Endothelial cell of umbilical vein (primary cell): Measurements from ENCODE around the gene PLD1. TPM values are rescaled to one million over a fixed set of nuclear protein-coding genes. Genes with fewer than 3 reads are reported as not detected.

Source experiments
- BruUV-seq: library from RNA; stranded (reverse); fragments of 400-500 nt; replicated peaks from 2 replicates; lab custom pipeline; 2021; lab: Mats Ljungman, UMichigan
- CTCF ChIA-PET: fragments of 300-600, 350-600 bp; sonication (Branson Sonifier 250); formaldehyde crosslinking; loops from one replicate; lab custom pipeline; 2021; ENCODE audit warnings: antibody characterized with exemption, inconsistent platforms; lab: Charles Lee
- POLR2A ChIA-PET: fragments of 300-600, 350-600 bp; sonication (Branson Sonifier 250); formaldehyde crosslinking; loops from one replicate; lab custom pipeline; 2021; ENCODE audit warnings: antibody characterized with exemption, inconsistent platforms; lab: Charles Lee
- DNase-seq: peaks from one replicate; pipeline ENCODE4 v3.0.0-alpha.2; 2011; ENCODE audit warnings: low read depth, low spot score
- FAIRE-seq: peaks from 2 replicates; lab custom pipeline; 2011; peaks lifted over from hg19 to GRCh38; lab: Jason Lieb, UNC
- H2AFZ ChIP-seq: 2 replicates; pipeline ENCODE4 v1.6.0; 2012; ENCODE audit warnings: low read depth, low read length, control low read depth, inconsistent platforms
- H3K27ac ChIP-seq: 2 replicates; pipeline ENCODE4 v1.5.1; 2011; ENCODE audit warnings: low read depth, mild to moderate bottlenecking, control low read depth, low read length, moderate library complexity; ENCODE audit not compliant: insufficient read depth
- H3K27me3 ChIP-seq, 2 experiments: 2 replicates each; pipeline versions ENCODE4 v1.6.0 to v1.6.1; 2011; ENCODE audit warnings: low read length in 2 of 2, mixed read lengths in 1 of 2; ENCODE audit not compliant: control insufficient read depth in 2 of 2, insufficient read depth in 2 of 2
- H3K36me3 ChIP-seq, 2 experiments: 2 replicates in 1 of 2; 3 replicates in 1 of 2; pipeline ENCODE4 v1.5.1; 2011; ENCODE audit warnings: low read length in 2 of 2, mild to moderate bottlenecking in 1 of 2, moderate library complexity in 1 of 2; ENCODE audit not compliant: control insufficient read depth in 2 of 2, insufficient read depth in 2 of 2; ENCODE audit errors: extremely low read depth in 1 of 2
- H3K4me1 ChIP-seq: 3 replicates; pipeline ENCODE4 v1.5.1; 2011; ENCODE audit warnings: mild to moderate bottlenecking, low read length; ENCODE audit not compliant: control insufficient read depth, insufficient read depth; ENCODE audit errors: extremely low read depth
- H3K4me2 ChIP-seq: 2 replicates; pipeline ENCODE4 v1.6.1; 2011; ENCODE audit warnings: low read length, control low read depth, mixed read lengths; ENCODE audit not compliant: insufficient read depth
- H3K4me3 ChIP-seq, 3 experiments: fragments of 200-600 bp in 1 of 3; sonication (generic), shearing (Covaris generic) in 1 of 3; replicated peaks in 1 of 3; 2 replicates each; pipeline ENCODE4 v1.5.1; 2011 to 2016; ENCODE audit warnings: control low read depth in 3 of 3, low read length in 3 of 3, mild to moderate bottlenecking in 2 of 3, inconsistent platforms in 1 of 3, low read depth in 1 of 3, moderate library complexity in 1 of 3; ENCODE audit not compliant: insufficient read depth in 1 of 3
- H3K79me2 ChIP-seq: 2 replicates; pipeline ENCODE4 v1.6.0; 2012; ENCODE audit warnings: low read length, inconsistent platforms; ENCODE audit not compliant: control insufficient read depth, insufficient read depth
- H3K9ac ChIP-seq: replicated peaks from 2 replicates; pipeline ENCODE3; 2011; ENCODE audit warnings: low read length, control low read depth; ENCODE audit not compliant: insufficient read depth; ENCODE audit errors: extremely low read depth
- H3K9me1 ChIP-seq: replicated peaks from 3 replicates; pipeline ENCODE4 v1.6.0; 2011; ENCODE audit warnings: mild to moderate bottlenecking, low read length; ENCODE audit not compliant: control insufficient read depth, insufficient read depth; ENCODE audit errors: extremely low read depth
- H3K9me3 ChIP-seq: replicated peaks from 2 replicates; pipeline ENCODE4 v1.5.1; 2012; ENCODE audit warnings: low read length, inconsistent platforms; ENCODE audit not compliant: control insufficient read depth, insufficient read depth
- H4K20me1 ChIP-seq: replicated peaks from 2 replicates; pipeline ENCODE3; 2011; ENCODE audit warnings: mild to moderate bottlenecking, low read length; ENCODE audit not compliant: control insufficient read depth, insufficient read depth; ENCODE audit errors: extremely low read depth
- EZH2 ChIP-seq: IDR thresholded peaks from 2 replicates; pipeline ENCODE4 v1.6.1; 2012; ENCODE audit warnings: borderline replicate concordance, low read depth, mild to moderate bottlenecking, moderate library complexity, low read length, inconsistent platforms; ENCODE audit not compliant: severe bottlenecking
- FOS ChIP-seq: IDR thresholded peaks from 2 replicates; pipeline ENCODE4 v1.6.1; 2011; ENCODE audit warnings: mild to moderate bottlenecking, low read length, moderate library complexity, borderline replicate concordance; ENCODE audit not compliant: insufficient read depth
- GATA2 ChIP-seq: IDR thresholded peaks from 2 replicates; pipeline ENCODE4 v1.7.0; 2011; ENCODE audit warnings: low read depth, mild to moderate bottlenecking, moderate library complexity, mixed read lengths, low read length; ENCODE audit not compliant: insufficient read length, insufficient read depth
- JUN ChIP-seq: IDR thresholded peaks from 2 replicates; pipeline ENCODE4 v1.6.1; 2011; ENCODE audit warnings: borderline replicate concordance, low read depth; ENCODE audit not compliant: insufficient read length, insufficient read depth
- MYC ChIP-seq: IDR thresholded peaks from one replicate; pipeline ENCODE4 v1.6.1; 2011; ENCODE audit warnings: mild to moderate bottlenecking, low read depth, low read length
- POLR2A ChIP-seq: IDR thresholded peaks from 2 replicates; pipeline ENCODE4 v1.6.1; 2012; ENCODE audit warnings: low read depth, mild to moderate bottlenecking, control low read depth, low read length
- POLR2AphosphoS5 ChIP-seq: IDR thresholded peaks from 2 replicates; pipeline ENCODE4 v1.6.1; 2012; ENCODE audit warnings: low read depth, mild to moderate bottlenecking, control low read depth, low read length, moderate library complexity; ENCODE audit not compliant: insufficient read depth
- dilution Hi-C: fragments of 300-500 bp; cut with MboI; formaldehyde crosslinking; loops from one replicate; pipeline ENCODE4 v1.15.0; 2019; ENCODE audit warnings: low sequenced_read_pairs; ENCODE audit not compliant: extremely low pct_ligation_motif_present
- intact Hi-C: fragments of 100-400 bp; cut with micrococcal nuclease; formaldehyde crosslinking; loops from one replicate; pipeline ENCODE4 v1.10.0; 2022
- polyA plus RNA-seq, 4 experiments: library from polyadenylated mRNA; depleted of rRNA in 3 of 4; stranded (reverse) in 3 of 4; unstranded in 1 of 4; fragments of >200 nt; gene quantifications; 2 replicates each; pipeline versions ENCODE4 v1.2.1 to v1.2.3, GENCODE V29; 2011 to 2012; ENCODE audit warnings: missing spikeins in 1 of 4
- total RNA-seq: library from RNA; stranded (reverse); gene quantifications from 2 replicates; pipeline ENCODE4 v1.2.3, GENCODE V29; 2021
- TF ChIP-seq, protein P1 (sequence below), 2 donors: IDR thresholded peaks; 1 replicate in 1 of 2; 2 replicates in 1 of 2; pipeline ENCODE4 v1.5.1; 2011; ENCODE audit warnings: low read length in 2 of 2, mild to moderate bottlenecking in 2 of 2, moderate library complexity in 2 of 2, control low read depth in 1 of 2, inconsistent platforms in 1 of 2, low read depth in 1 of 2; ENCODE audit not compliant: insufficient read depth in 1 of 2; ENCODE audit errors: extremely low read depth in 1 of 2
- TF ChIP-seq, protein P2 (sequence below): IDR thresholded peaks from 2 replicates; pipeline ENCODE4 v1.6.1; 2011; ENCODE audit not compliant: insufficient read depth, insufficient read length

Gene PLD1
- total and polyA plus RNA-seq, 2 donors (not counting 3 experiments of a cell fraction or from before 2014, with no cell fraction given): 42.0 to 108 TPM

DNA sequence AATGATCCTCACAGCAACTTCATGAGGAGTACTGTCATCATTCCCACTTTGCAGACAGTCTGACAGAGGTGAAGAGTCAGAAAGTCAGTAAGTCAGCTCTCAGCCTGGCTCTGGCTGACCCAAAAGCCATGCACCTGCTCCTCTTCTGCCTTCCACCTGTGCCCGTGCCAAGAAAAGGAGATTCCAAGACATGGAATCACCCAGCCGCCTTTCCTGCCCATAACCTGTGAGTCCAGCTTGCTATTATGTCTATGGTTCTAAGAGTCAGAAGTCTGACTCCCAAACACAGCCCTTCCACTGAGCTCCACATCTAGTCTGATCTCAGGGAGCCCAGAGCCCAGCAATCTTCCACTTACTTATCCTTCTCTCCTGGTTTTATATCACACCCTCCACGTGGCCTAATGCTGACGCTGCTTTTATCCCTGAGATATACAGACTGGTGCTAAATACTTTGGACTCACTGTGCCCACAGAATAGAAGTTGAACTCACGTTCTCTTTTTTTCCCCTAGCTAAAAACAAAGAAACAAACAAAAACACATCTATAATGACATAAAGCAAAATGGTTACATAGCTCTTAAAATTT, 66.0 kb downstream of the PLD1 start:
- H3K36me3 ChIP-seq: peaks cover 0 to 6% of the 10 kb centered on the region in 2 experiments
- peaks cover 3% of the 10 kb centered on the region for H3K4me1 ChIP-seq
- ChIA-PET CTCF (interaction anchor here (1.2 to 4.9 kb wide), 5 partner anchors 12 to 90 kb away, joined by 3 to 30 read pairs (median 4); no protein-coding TSS in a partner anchor), POLR2A (no interaction called here)
- dilution Hi-C loops (no loop called here), intact Hi-C loops (no loop called here)
- FAIRE-seq (no peak), DNase-seq (no peak)
- no peaks in the 10 kb centered on the region for H3K9me1 ChIP-seq
- H3K4me3 ChIP-seq: no peak overlapping the region
- H3K27ac ChIP-seq: no peak overlapping the region
- TF ChIP-seq POLR2AphosphoS5: no peak
- TF ChIP-seq FOS: no peak
- TF ChIP-seq, protein P1, sequence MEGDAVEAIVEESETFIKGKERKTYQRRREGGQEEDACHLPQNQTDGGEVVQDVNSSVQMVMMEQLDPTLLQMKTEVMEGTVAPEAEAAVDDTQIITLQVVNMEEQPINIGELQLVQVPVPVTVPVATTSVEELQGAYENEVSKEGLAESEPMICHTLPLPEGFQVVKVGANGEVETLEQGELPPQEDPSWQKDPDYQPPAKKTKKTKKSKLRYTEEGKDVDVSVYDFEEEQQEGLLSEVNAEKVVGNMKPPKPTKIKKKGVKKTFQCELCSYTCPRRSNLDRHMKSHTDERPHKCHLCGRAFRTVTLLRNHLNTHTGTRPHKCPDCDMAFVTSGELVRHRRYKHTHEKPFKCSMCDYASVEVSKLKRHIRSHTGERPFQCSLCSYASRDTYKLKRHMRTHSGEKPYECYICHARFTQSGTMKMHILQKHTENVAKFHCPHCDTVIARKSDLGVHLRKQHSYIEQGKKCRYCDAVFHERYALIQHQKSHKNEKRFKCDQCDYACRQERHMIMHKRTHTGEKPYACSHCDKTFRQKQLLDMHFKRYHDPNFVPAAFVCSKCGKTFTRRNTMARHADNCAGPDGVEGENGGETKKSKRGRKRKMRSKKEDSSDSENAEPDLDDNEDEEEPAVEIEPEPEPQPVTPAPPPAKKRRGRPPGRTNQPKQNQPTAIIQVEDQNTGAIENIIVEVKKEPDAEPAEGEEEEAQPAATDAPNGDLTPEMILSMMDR (IDR thresholded peaks at IDR 0.05; ENCODE audit: extremely low read depth in 1 of 2, insufficient read depth in 1 of 2, low read depth in 1 of 2, low read length in 2 of 2): no peak
- no peak for TF ChIP-seq JUN
- TF ChIP-seq EZH2: no peak
- TF ChIP-seq, protein P2, sequence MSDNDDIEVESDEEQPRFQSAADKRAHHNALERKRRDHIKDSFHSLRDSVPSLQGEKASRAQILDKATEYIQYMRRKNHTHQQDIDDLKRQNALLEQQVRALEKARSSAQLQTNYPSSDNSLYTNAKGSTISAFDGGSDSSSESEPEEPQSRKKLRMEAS: no peak
- no peak for TF ChIP-seq MYC
- TF ChIP-seq GATA2: no peak
- TF ChIP-seq POLR2A: no peak
- no peaks in the 10 kb centered on the region for H3K27me3 ChIP-seq
- no peak overlapping the region for H3K4me2 ChIP-seq
- no peaks in the 10 kb centered on the region for H3K9me3 ChIP-seq
- no peak overlapping the region for H3K9ac ChIP-seq
- no TSS peak for BruUV-seq
- peaks cover 4% of the 10 kb centered on the region for H3K79me2 ChIP-seq
- H4K20me1 ChIP-seq: peaks cover 2% of the 10 kb centered on the region
- no peak overlapping the region for H2AFZ ChIP-seq
